ENCODE data around the gene MED22. TPM values are rescaled to one million over a fixed set of nuclear protein-coding genes. Genes with fewer than 3 reads are reported as not detected.

Gene MED22
- total and polyA plus RNA-seq, 2 of the 8 experiments (the other 6 are each of a cell fraction or from before 2014, with no cell fraction given): 56.4 to 68.4 TPM

DNA sequence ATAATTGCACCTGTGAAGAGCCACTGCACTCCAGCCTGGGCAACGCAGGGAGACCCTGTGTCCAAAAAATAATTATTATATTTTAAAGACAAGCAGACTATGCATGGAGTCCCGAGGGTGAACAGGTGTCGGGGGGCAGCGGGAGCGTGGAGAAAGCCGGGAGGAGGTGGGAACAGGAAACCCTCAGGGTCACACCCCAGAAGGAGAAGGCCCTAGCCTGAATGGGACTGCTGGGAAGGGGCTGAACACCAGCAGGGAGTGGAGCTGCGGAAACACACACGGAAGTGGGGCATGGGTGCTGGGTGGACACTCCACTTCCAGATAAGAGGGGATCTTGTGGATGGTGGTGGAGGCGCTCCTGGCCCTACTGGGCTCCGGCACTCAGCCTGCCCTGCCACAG lies 24.7 kb downstream of the MED22 start (continued):
- TF ChIP-seq, protein P1, sequence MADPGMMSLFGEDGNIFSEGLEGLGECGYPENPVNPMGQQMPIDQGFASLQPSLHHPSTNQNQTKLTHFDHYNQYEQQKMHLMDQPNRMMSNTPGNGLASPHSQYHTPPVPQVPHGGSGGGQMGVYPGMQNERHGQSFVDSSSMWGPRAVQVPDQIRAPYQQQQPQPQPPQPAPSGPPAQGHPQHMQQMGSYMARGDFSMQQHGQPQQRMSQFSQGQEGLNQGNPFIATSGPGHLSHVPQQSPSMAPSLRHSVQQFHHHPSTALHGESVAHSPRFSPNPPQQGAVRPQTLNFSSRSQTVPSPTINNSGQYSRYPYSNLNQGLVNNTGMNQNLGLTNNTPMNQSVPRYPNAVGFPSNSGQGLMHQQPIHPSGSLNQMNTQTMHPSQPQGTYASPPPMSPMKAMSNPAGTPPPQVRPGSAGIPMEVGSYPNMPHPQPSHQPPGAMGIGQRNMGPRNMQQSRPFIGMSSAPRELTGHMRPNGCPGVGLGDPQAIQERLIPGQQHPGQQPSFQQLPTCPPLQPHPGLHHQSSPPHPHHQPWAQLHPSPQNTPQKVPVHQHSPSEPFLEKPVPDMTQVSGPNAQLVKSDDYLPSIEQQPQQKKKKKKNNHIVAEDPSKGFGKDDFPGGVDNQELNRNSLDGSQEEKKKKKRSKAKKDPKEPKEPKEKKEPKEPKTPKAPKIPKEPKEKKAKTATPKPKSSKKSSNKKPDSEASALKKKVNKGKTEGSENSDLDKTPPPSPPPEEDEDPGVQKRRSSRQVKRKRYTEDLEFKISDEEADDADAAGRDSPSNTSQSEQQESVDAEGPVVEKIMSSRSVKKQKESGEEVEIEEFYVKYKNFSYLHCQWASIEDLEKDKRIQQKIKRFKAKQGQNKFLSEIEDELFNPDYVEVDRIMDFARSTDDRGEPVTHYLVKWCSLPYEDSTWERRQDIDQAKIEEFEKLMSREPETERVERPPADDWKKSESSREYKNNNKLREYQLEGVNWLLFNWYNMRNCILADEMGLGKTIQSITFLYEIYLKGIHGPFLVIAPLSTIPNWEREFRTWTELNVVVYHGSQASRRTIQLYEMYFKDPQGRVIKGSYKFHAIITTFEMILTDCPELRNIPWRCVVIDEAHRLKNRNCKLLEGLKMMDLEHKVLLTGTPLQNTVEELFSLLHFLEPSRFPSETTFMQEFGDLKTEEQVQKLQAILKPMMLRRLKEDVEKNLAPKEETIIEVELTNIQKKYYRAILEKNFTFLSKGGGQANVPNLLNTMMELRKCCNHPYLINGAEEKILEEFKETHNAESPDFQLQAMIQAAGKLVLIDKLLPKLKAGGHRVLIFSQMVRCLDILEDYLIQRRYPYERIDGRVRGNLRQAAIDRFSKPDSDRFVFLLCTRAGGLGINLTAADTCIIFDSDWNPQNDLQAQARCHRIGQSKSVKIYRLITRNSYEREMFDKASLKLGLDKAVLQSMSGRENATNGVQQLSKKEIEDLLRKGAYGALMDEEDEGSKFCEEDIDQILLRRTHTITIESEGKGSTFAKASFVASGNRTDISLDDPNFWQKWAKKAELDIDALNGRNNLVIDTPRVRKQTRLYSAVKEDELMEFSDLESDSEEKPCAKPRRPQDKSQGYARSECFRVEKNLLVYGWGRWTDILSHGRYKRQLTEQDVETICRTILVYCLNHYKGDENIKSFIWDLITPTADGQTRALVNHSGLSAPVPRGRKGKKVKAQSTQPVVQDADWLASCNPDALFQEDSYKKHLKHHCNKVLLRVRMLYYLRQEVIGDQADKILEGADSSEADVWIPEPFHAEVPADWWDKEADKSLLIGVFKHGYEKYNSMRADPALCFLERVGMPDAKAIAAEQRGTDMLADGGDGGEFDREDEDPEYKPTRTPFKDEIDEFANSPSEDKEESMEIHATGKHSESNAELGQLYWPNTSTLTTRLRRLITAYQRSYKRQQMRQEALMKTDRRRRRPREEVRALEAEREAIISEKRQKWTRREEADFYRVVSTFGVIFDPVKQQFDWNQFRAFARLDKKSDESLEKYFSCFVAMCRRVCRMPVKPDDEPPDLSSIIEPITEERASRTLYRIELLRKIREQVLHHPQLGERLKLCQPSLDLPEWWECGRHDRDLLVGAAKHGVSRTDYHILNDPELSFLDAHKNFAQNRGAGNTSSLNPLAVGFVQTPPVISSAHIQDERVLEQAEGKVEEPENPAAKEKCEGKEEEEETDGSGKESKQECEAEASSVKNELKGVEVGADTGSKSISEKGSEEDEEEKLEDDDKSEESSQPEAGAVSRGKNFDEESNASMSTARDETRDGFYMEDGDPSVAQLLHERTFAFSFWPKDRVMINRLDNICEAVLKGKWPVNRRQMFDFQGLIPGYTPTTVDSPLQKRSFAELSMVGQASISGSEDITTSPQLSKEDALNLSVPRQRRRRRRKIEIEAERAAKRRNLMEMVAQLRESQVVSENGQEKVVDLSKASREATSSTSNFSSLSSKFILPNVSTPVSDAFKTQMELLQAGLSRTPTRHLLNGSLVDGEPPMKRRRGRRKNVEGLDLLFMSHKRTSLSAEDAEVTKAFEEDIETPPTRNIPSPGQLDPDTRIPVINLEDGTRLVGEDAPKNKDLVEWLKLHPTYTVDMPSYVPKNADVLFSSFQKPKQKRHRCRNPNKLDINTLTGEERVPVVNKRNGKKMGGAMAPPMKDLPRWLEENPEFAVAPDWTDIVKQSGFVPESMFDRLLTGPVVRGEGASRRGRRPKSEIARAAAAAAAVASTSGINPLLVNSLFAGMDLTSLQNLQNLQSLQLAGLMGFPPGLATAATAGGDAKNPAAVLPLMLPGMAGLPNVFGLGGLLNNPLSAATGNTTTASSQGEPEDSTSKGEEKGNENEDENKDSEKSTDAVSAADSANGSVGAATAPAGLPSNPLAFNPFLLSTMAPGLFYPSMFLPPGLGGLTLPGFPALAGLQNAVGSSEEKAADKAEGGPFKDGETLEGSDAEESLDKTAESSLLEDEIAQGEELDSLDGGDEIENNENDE (IDR thresholded peaks at IDR 0.05; ENCODE audit: insufficient replicate concordance, low read length): no peak
- TF ChIP-seq, protein P2, sequence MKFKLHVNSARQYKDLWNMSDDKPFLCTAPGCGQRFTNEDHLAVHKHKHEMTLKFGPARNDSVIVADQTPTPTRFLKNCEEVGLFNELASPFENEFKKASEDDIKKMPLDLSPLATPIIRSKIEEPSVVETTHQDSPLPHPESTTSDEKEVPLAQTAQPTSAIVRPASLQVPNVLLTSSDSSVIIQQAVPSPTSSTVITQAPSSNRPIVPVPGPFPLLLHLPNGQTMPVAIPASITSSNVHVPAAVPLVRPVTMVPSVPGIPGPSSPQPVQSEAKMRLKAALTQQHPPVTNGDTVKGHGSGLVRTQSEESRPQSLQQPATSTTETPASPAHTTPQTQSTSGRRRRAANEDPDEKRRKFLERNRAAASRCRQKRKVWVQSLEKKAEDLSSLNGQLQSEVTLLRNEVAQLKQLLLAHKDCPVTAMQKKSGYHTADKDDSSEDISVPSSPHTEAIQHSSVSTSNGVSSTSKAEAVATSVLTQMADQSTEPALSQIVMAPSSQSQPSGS (IDR thresholded peaks at IDR 0.05; ENCODE audit: low read length): no peak

All from H1 (cell line).